Endometrial microvascular endothelial cells (primary cell): ENCODE measurements around the gene UGT1A3. TPM values are rescaled to one million over a fixed set of nuclear protein-coding genes. Genes with fewer than 3 reads are reported as not detected.
"Not testable (repeated sequence)": the region's sequence is repeated elsewhere in the genome, so short reads cannot be mapped to it uniquely, and the experiment has no call there.

Experiments used
- in situ Hi-C: cut with HindIII; loops from 2 replicates; pipeline ENCODE4 v1.10.0; 2017; ENCODE audit warnings: low sequenced_read_pairs, low pct_unique_long_range_greater_than_20kb; ENCODE audit errors: inconsistent ontology term
- total RNA-seq: library from RNA; depleted of rRNA; stranded (reverse); fragments of >200 nt; gene quantifications from one replicate; pipeline ENCODE4 v1.2.3, GENCODE V29; 2015; ENCODE audit errors: inconsistent ontology term

The UGT1A3 gene
- total RNA-seq, 1 donor from 2014 or later = not detected

- in situ Hi-C loops = no loop called here
These were observed 22.8 kb upstream of the UGT1A3 start for GRCh38 chr2:233705911-233706506.

- in situ Hi-C loops = no loop called here
These were observed 22.1 kb upstream of the UGT1A3 start for GRCh38 chr2:233706720-233707119.

- in situ Hi-C loops = no loop called here
These were observed 20.8 kb upstream of the UGT1A3 start for GRCh38 chr2:233707940-233708644.

GRCh38 chr2:233708942-233709341 is 19.9 kb upstream of the UGT1A3 start:
- in situ Hi-C loops = no loop called here

- in situ Hi-C loops = no loop called here
These were observed 17.4 kb upstream of the UGT1A3 start for GRCh38 chr2:233711312-233712008.

GRCh38 chr2:233712611-233713261 is 16.1 kb upstream of the UGT1A3 start, which contains the start of gene UGT1A5:
Gene UGT1A5 (plus strand): TSS chr2:233712907. CDS start chr2:233712992, 85 bp downstream.
- in situ Hi-C loops = no loop called here

- in situ Hi-C loops = no loop called here
These were observed 15.6 kb upstream of the UGT1A3 start for GRCh38 chr2:233713262-233713615.

GRCh38 chr2:233714121-233714520 is 14.7 kb upstream of the UGT1A3 start:
- in situ Hi-C loops = no loop called here

- in situ Hi-C loops = no loop called here
These were observed 10.3 kb upstream of the UGT1A3 start, which contains the start of gene UGT1A4 for GRCh38 chr2:233718552-233718951. Gene UGT1A4 (plus strand): TSS chr2:233718736. CDS start chr2:233718821, 85 bp downstream.

GRCh38 chr2:233736868-233737653 is 8.2 kb downstream of the UGT1A3 start:
- in situ Hi-C loops = not testable (repeated sequence)

- in situ Hi-C loops = no loop called here
These were observed 12.0 kb downstream of the UGT1A3 start for GRCh38 chr2:233740870-233741269.

GRCh38 chr2:233743464-233744259 is 14.8 kb downstream of the UGT1A3 start:
- in situ Hi-C loops = no loop called here

- in situ Hi-C loops = no loop called here
These were observed 16.4 kb downstream of the UGT1A3 start for GRCh38 chr2:233745073-233745755.

- in situ Hi-C loops = not testable (repeated sequence)
These were observed 17.0 kb downstream of the UGT1A3 start for GRCh38 chr2:233745838-233746237.

- in situ Hi-C loops = no loop called here
These were observed 17.8 kb downstream of the UGT1A3 start for GRCh38 chr2:233746475-233747282.

GRCh38 chr2:233747283-233747544 is 18.4 kb downstream of the UGT1A3 start:
- in situ Hi-C loops = no loop called here

- in situ Hi-C loops = not testable (repeated sequence)
These were observed 21.8 kb downstream of the UGT1A3 start for GRCh38 chr2:233750689-233751088.
